GM10266 (cell line): ENCODE results near the gene STX2.
"Not testable (repeated sequence)": the region's sequence is repeated elsewhere in the genome, so short reads cannot be mapped to it uniquely, and the experiment has no call there.

Experiments used
- DNase-seq: peaks from one replicate; pipeline ENCODE4 v3.0.0; 2012; ENCODE audit errors: extremely low spot score
- CTCF ChIP-seq: IDR thresholded peaks from 2 replicates; pipeline ENCODE4 v1.5.1; 2012; ENCODE audit warnings: mild to moderate bottlenecking, low read depth; ENCODE audit not compliant: control insufficient read depth, insufficient read depth; ENCODE audit errors: missing control alignments

STX2 gene

GRCh38 chr12:130873106-130873795 is 34.2 kb upstream of the STX2 start:
- TF ChIP-seq CTCF: no peak
- no peak for DNase-seq

GRCh38 chr12:130872179-130873096 is 33.4 kb upstream of the STX2 start:
- no peak for TF ChIP-seq CTCF
- DNase-seq: peak; percentile 72

GRCh38 chr12:130871286-130872178 is 32.5 kb upstream of the STX2 start, which contains the start of gene RAN:
RAN (plus strand) TSS chr12:130872066; CDS start chr12:130872594, 528 bp downstream.
- no peak for TF ChIP-seq CTCF
- peak; percentile 100 for DNase-seq

GRCh38 chr12:130870442-130871285 is 31.6 kb upstream of the STX2 start:
- DNase-seq: peak; percentile 76
- peak; percentile 55 for TF ChIP-seq CTCF

- no peak for TF ChIP-seq CTCF
- no peak for DNase-seq
Observed at GRCh38 chr12:130868412-130868811, 29.4 kb upstream of the STX2 start.

- no peak for DNase-seq
- TF ChIP-seq CTCF: no peak
Observed at GRCh38 chr12:130863298-130863697, 24.2 kb upstream of the STX2 start.

- DNase-seq: not testable (repeated sequence)
Observed at GRCh38 chr12:130862771-130863170, 23.7 kb upstream of the STX2 start.
